ENCODE results near the gene MOGAT1.
"Not testable (repeated sequence)": the region's sequence is repeated elsewhere in the genome, so short reads cannot be mapped to it uniquely, and the experiment has no call there.

The MOGAT1 gene

GRCh38 chr2:222670191-222671038 is 1.0 kb upstream of the MOGAT1 start:
- no peak for DNase-seq

DNA sequence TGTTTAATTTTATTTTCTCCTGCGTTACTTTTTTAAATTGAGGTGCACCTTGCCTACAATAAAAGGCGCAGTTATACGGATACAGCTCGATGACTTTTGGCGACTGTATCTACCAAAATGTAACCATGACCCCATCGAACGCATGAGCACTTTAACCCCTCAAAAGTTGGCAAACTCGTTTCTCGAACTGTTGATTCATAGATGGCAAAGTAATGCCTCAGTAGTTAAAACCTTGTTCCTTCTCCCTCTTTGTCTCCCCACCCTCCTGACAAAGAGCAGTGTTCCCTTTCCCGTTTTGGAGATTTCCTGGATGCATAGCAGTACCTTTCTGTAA is 577 bp downstream of the MOGAT1 start:
- no peak for DNase-seq

GRCh38 chr2:222673273-222673672 is 1.8 kb downstream of the MOGAT1 start:
- DNase-seq, result no peak

- no peak for DNase-seq
Observed at GRCh38 chr2:222673883-222674282, 2.4 kb downstream of the MOGAT1 start.

DNA sequence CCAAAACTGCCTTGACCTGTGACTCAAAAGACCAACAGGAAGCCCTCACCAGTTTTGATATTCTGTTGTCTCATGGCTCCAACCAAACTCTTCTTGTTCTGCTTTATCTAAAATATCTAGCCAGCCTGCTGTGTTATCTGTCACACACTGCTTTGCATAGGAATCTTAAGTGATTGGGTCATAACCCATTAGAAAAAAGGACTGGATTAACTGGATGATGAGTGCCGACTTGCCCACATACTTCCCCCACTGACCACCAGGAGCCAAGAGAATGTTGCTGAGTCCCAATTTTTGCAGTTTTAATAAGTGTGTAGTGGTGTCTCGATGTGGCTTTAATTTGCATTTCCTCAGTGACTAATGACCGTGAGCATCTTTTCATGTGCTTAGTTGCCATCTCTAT is 6.5 kb downstream of the MOGAT1 start:
- no peak for DNase-seq

- no peak for DNase-seq
Observed at GRCh38 chr2:222683805-222684204, 12.3 kb downstream of the MOGAT1 start.

- DNase-seq, result no peak
Observed at GRCh38 chr2:222686086-222686750, 14.8 kb downstream of the MOGAT1 start.

DNA sequence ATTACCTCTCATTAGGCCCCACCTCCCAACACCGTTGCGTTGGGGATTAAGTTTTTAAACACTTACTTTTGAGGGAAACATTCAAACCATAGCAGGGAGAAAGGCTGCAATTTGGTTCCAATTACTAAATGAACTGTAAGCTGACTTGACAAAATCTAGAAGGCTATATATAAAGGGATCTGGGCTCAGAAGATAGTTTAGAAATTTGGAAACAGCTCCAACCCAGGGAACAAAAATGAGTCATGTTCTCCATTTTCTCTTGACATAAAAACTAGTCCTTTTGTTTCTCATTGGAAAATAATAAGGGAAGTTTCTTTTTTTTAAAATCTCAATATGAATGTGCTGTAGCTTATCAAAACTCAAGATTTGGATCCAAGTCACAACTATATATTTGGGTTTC is 17.5 kb downstream of the MOGAT1 start:
- DNase-seq, result no peak

DNA sequence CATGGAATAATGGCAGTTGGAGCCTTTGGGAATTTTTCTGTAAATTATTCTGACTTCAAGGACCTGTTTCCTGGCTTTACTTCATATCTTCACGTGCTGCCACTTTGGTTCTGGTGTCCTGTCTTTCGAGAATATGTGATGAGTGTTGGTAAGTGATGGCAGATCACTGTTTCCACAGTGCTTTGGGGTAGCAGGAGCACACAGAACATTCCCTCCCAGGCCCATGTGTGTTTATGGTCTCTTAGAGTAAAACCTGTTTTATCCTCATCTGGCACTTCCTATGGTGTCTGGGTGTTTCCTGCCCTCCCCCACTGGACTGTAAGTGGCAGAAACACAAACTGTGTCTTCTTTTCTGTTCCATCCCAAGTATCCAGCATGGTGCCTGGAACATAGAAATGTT is 17.9 kb downstream of the MOGAT1 start:
- no peak for DNase-seq

DNA sequence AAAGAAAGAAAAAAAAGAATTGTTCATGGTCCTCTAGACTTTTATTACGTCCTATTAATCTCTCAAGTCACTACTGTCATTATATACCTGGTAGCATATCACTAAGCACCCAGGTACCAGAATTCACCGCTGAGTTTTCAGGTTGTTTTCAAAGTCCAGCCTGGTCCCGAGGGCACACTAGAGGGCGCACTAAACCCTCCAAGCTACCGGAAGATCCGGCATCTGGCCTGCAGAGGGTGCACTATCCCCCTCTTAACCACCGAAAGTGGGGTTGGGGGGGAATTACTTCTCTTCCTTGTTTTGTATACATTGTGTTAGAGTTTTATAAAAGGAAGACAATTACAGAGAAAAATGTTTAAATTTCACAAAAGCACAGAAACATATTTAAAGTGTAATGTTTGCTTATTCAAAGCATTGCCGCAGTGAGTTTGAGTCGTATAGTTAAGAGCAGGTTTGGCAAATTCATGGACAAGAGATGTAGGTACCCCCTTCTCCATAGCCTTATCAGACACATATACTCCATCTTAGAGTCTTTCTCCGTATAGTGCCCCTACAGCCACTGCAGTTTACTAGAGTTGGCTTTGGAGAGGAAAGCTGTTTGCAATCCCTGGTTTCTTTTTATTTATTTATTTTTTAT is 19.2 kb downstream of the MOGAT1 start:
- peak; percentile 14 to 59 (median 41) for DNase-seq

GRCh38 chr2:222693413-222693812 is 22.0 kb downstream of the MOGAT1 start:
- not testable (repeated sequence) for DNase-seq

- DNase-seq, result no peak
Observed at GRCh38 chr2:222693837-222694236, 22.4 kb downstream of the MOGAT1 start.

DNA sequence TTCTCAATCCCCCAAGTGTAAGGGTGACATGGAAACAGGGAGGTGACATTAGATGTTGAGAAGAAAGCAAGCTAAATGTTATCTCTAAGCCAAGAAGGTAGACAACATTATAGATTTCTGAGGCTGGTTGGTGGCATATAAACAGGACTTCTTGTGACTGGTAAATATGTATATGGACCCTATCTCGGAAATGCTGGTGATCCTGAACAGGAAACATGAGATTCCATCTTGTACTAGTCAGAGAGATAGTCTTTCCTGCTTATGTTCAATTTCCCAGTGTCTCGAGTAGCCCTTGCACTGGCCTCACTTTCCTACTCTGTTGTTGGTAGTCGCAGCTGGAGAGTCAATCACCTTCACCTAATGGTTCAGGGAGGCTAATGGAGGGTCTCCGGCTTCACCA is 26.8 kb downstream of the MOGAT1 start:
- no peak for DNase-seq

- DNase-seq, result no peak
Observed at GRCh38 chr2:222701233-222701632, 29.8 kb downstream of the MOGAT1 start.

- DNase-seq, result no peak
Observed at GRCh38 chr2:222701721-222702131, 30.3 kb downstream of the MOGAT1 start.

DNA sequence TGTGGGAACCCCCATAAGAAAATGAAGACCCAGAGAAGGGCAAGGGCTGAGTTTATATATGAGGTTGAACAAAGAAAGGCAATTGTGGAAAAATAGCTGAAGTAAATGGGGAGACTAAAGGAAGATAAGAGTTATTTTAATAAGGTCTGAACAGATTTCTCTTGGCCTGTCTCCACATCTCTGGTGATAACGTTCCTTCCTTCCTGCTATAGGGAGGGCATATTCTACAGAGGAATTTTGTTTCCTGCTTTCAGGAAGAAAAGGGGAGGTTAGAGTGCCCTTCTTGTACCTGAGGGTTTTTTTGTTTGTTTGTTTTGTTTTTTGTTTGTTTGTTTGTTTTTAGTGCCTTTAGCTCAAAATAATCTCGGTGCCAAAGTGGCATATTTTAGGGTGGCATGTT is 31.6 kb downstream of the MOGAT1 start:
- no peak for DNase-seq

DNA sequence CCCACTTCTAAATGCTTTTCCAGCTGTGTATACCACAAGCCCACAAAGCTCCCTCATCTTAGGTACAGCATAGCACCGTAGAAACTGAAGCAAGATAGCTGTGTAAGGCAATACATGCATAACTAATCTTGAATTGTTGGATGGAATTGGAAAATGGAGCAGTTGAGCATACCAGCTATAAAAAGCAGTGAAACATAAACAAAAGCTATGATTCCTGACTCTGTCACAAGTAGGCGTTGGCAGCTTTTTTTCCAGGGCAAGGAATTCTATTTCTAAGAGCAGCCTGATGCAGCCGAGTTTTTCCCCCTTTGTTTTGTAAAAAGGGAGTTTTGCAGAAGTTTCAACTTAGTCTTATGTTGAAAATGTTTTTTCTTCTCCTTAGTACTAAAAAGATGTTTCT is 32.4 kb downstream of the MOGAT1 start:
- no peak for DNase-seq

- no peak for DNase-seq
Observed at GRCh38 chr2:222706616-222707015, 35.2 kb downstream of the MOGAT1 start.

GRCh38 chr2:222707102-222707688 is 35.7 kb downstream of the MOGAT1 start:
- no peak for DNase-seq

GRCh38 chr2:222707689-222708273 is 36.3 kb downstream of the MOGAT1 start:
- DNase-seq, result no peak

GRCh38 chr2:222708274-222708710 is 36.8 kb downstream of the MOGAT1 start:
- peak; percentile 51 to 71 (median 70) for DNase-seq

GRCh38 chr2:222709191-222709891 is 37.9 kb downstream of the MOGAT1 start:
- no peak for DNase-seq

DNA sequence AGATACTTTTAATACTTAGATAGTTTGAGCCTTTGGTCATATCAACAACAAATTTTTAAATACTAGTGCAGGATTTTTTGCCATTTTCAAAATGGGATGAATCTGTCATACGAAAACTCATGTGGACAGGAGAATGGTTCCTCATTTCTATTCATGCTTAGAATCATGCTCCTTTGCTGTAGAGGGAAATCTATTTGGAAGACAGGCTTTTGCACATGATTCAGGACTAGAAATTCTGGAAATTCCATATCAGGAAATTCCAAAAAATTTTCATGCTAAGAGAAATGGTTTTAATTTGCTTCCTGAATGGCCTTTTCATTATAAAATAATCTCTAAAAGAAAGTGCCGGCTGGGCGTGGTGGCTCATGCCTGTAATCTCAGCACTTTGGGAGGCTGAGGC is 39.3 kb downstream of the MOGAT1 start:
- DNase-seq, result no peak

Data from activated naive CD4-positive, alpha-beta T cell (primary cell).